B cell (primary cell): ENCODE measurements around the gene NODAL. TPM values are rescaled to one million over a fixed set of nuclear protein-coding genes. Genes with fewer than 3 reads are reported as not detected.

Source experiments
- ATAC-seq: fragments of 200-7000 bp; cut with Tn5 transposase; one replicate; pipeline ENCODE4 v1.10.0; 2021; ENCODE audit warnings: low read depth, mild to moderate bottlenecking, moderate number of reproducible peaks, moderate library complexity
- CTCF ChIA-PET: fragments of 350-600 bp; sonication (Branson Sonifier 250); formaldehyde crosslinking; loops from one replicate; lab custom pipeline; 2021; ENCODE audit warnings: antibody characterized with exemption, inconsistent platforms; lab: Charles Lee
- POLR2A ChIA-PET: fragments of 350-600 bp; sonication (Branson Sonifier 250); formaldehyde crosslinking; loops from one replicate; lab custom pipeline; 2021; ENCODE audit warnings: antibody characterized with exemption; lab: Charles Lee
- DNase-seq: peaks from one replicate; pipeline ENCODE4 v3.0.0; 2013
- H2AFZ ChIP-seq: 2 replicates; pipeline ENCODE4 v1.6.1; 2012; ENCODE audit warnings: mild to moderate bottlenecking, low read depth, low read length; ENCODE audit not compliant: insufficient read depth, poor library complexity, severe bottlenecking
- H3K27ac ChIP-seq, 2 donors: 1 replicate in 1 of 2; 2 replicates in 1 of 2; pipeline ENCODE4 v1.5.1; 2012 to 2013; ENCODE audit warnings: low read length in 2 of 2, mild to moderate bottlenecking in 2 of 2, moderate library complexity in 1 of 2
- H3K27me3 ChIP-seq, 4 experiments: fragments of 200-600 bp in 1 of 4; sonication (generic) in 1 of 4; replicated peaks in 1 of 4; 1 replicate in 2 of 4; 2 replicates in 2 of 4; pipeline versions ENCODE4 v1.6.1 to v1.7.0; 2013 to 2016; ENCODE audit warnings: low read length in 3 of 4, mild to moderate bottlenecking in 2 of 4, mixed read lengths in 1 of 4, moderate library complexity in 1 of 4; ENCODE audit not compliant: insufficient read depth in 4 of 4, control insufficient read depth in 3 of 4; ENCODE audit errors: control extremely low read depth in 1 of 4
- H3K36me3 ChIP-seq, 2 experiments: replicated peaks in 1 of 2; 1 replicate in 1 of 2; 2 replicates in 1 of 2; pipeline versions ENCODE4 v1.6.1 to v1.7.1; 2013; ENCODE audit warnings: low read length in 1 of 2; ENCODE audit not compliant: insufficient read depth in 2 of 2, control insufficient read depth in 1 of 2; ENCODE audit errors: control extremely low read depth in 1 of 2, extremely low read depth in 1 of 2
- H3K4me1 ChIP-seq, 2 donors: fragments of 200-600 bp in 1 of 2; sonication (generic) in 1 of 2; 1 replicate in 1 of 2; 2 replicates in 1 of 2; pipeline versions ENCODE4 v1.5.1 to v1.6.1; 2013 to 2017; ENCODE audit warnings: low read length in 2 of 2; ENCODE audit not compliant: control insufficient read depth in 2 of 2, insufficient read depth in 2 of 2
- H3K4me2 ChIP-seq: replicated peaks from 2 replicates; pipeline ENCODE3; 2012; ENCODE audit warnings: mild to moderate bottlenecking, low read depth, low read length; ENCODE audit not compliant: poor library complexity, severe bottlenecking
- H3K4me3 ChIP-seq, 5 experiments: fragments of 200-600 bp in 1 of 5; sonication (generic) in 1 of 5; 1 replicate in 3 of 5; 2 replicates in 2 of 5; pipeline versions ENCODE4 v1.5.1 to v1.7.0; 2011 to 2016; ENCODE audit warnings: low read length in 4 of 5, mild to moderate bottlenecking in 4 of 5, low read depth in 2 of 5, control low read depth in 1 of 5, moderate library complexity in 1 of 5; ENCODE audit not compliant: insufficient read depth in 1 of 5; ENCODE audit errors: control extremely low read depth in 1 of 5, extremely low read depth in 1 of 5
- H3K79me2 ChIP-seq: fragments of 200-600 bp; sonication (generic); one replicate; pipeline ENCODE4 v1.6.0; 2016; ENCODE audit warnings: low read length; ENCODE audit not compliant: control insufficient read depth, insufficient read depth
- H3K9ac ChIP-seq: fragments of 200-600 bp; sonication (generic); 2 replicates; pipeline ENCODE4 v1.6.1; 2017; ENCODE audit warnings: mild to moderate bottlenecking, low read length, moderate library complexity
- H3K9me3 ChIP-seq, 3 donors: one replicate each; pipeline versions ENCODE4 v1.6.1 to v1.7.1; 2013; ENCODE audit warnings: low read length in 2 of 3; ENCODE audit not compliant: control insufficient read depth in 2 of 3, insufficient read depth in 1 of 3; ENCODE audit errors: control extremely low read depth in 1 of 3
- H4K20me1 ChIP-seq: 2 replicates; pipeline ENCODE4 v1.6.0; 2012; ENCODE audit warnings: mild to moderate bottlenecking, low read length; ENCODE audit not compliant: insufficient read depth, control insufficient read depth, poor library complexity, severe bottlenecking
- H3K27ac Mint-ChIP-seq: one replicate; pipeline ENCODE4 v1.8.0; 2021; ENCODE audit warnings: mixed read lengths
- H3K27me3 Mint-ChIP-seq: one replicate; pipeline ENCODE4 v1.8.0; 2021; ENCODE audit warnings: mixed read lengths
- H3K4me1 Mint-ChIP-seq: one replicate; pipeline ENCODE4 v1.8.0; 2021; ENCODE audit warnings: mixed read lengths
- H3K4me3 Mint-ChIP-seq: one replicate; pipeline ENCODE4 v1.8.0; 2021; ENCODE audit warnings: mixed read lengths
- H3K9me3 Mint-ChIP-seq: one replicate; pipeline ENCODE4 v1.8.0; 2022; ENCODE audit warnings: mixed read lengths; ENCODE audit not compliant: insufficient read depth
- EZH2 ChIP-seq: IDR thresholded peaks from 2 replicates; pipeline ENCODE4 v1.6.1; 2012; ENCODE audit warnings: borderline replicate concordance, low read depth, mild to moderate bottlenecking, moderate library complexity, low read length; ENCODE audit not compliant: insufficient read depth, poor library complexity, severe bottlenecking
- WGBS: methylation state at CpG from one replicate; pipeline ENCODE4 v1.1.5; 2013; ENCODE audit warnings: missing lambda C conversion rate; ENCODE audit not compliant: insufficient coverage; 5-methylcytosine and 5-hydroxymethylcytosine counted together
- intact Hi-C: fragments of 100-400 bp; cut with micrococcal nuclease; formaldehyde crosslinking; loops from one replicate; pipeline ENCODE4 v1.10.0; 2022
- polyA plus RNA-seq: library from polyadenylated mRNA; depleted of rRNA; stranded (reverse); fragments of >200 nt; gene quantifications from 2 replicates; pipeline ENCODE4 v1.2.3, GENCODE V29; 2012
- total RNA-seq, 2 donors: library from RNA; stranded (reverse); fragments of 120-200 nt in 1 of 2; gene quantifications; 1 replicate in 1 of 2; 2 replicates in 1 of 2; pipeline versions ENCODE4 v1.2.3 to v1.2.4, GENCODE V29; 2013 to 2022
- TF ChIP-seq, protein P1 (sequence below): fragments of 200-600 bp; IDR thresholded peaks from one replicate; pipeline ENCODE4 v1.8.0; 2022; ENCODE audit warnings: antibody characterized with exemption, mild to moderate bottlenecking

Gene NODAL
- total and polyA plus RNA-seq, 2 donors (not counting 1 experiment from before 2014, with no cell fraction given) = 0.06 TPM; not detected in 1

DNA sequence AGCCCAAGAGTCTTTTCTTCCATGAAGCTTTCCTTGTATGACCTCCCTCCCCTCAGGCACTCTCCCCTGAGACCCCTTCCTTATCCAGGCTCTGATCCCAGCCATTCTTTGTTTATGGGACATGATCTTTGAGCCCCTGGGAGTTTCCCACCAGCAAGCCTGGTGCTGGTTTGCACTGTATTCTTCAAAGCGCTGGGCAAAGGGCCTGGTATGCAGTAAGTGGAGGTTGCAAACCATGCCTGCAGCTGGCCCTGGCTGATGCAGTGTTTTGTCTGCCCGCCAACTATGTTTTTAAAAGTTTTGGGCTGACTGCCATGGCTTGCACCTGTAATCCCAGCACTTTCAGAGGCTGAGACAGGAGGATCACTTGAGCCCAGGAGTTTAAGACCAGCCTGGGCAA, 6.8 kb upstream of the NODAL start:
- no peak overlapping the region for H3K4me3 Mint-ChIP-seq
- no peaks in the 10 kb centered on the region for H3K9me3 ChIP-seq
- H3K9me3 Mint-ChIP-seq = no peaks in the 10 kb centered on the region
- H4K20me1 ChIP-seq = no peaks in the 10 kb centered on the region
- H3K79me2 ChIP-seq = no peaks in the 10 kb centered on the region
- H3K27ac Mint-ChIP-seq = no peak overlapping the region
- H3K27ac ChIP-seq = no peak overlapping the region
- no peak for ATAC-seq
- H2AFZ ChIP-seq = no peak overlapping the region
- intact Hi-C loops = no loop called here
- POLR2A ChIA-PET = no interaction called here
- no peaks in the 10 kb centered on the region for H3K4me1 ChIP-seq
- H3K4me1 Mint-ChIP-seq = no peaks in the 10 kb centered on the region
- WGBS = 94% methylated on average over 2 of the region's 2 CpGs
- H3K36me3 ChIP-seq = no peaks in the 10 kb centered on the region
- H3K4me2 ChIP-seq = no peak overlapping the region
- H3K4me3 ChIP-seq = no peak overlapping the region
- CTCF ChIA-PET = no interaction called here
- no peak for DNase-seq
- peaks cover 0 to 8% (median 1%) of the 10 kb centered on the region in 4 experiments for H3K27me3 ChIP-seq
- TF ChIP-seq, protein P1, sequence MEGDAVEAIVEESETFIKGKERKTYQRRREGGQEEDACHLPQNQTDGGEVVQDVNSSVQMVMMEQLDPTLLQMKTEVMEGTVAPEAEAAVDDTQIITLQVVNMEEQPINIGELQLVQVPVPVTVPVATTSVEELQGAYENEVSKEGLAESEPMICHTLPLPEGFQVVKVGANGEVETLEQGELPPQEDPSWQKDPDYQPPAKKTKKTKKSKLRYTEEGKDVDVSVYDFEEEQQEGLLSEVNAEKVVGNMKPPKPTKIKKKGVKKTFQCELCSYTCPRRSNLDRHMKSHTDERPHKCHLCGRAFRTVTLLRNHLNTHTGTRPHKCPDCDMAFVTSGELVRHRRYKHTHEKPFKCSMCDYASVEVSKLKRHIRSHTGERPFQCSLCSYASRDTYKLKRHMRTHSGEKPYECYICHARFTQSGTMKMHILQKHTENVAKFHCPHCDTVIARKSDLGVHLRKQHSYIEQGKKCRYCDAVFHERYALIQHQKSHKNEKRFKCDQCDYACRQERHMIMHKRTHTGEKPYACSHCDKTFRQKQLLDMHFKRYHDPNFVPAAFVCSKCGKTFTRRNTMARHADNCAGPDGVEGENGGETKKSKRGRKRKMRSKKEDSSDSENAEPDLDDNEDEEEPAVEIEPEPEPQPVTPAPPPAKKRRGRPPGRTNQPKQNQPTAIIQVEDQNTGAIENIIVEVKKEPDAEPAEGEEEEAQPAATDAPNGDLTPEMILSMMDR = no peak
- no peak for TF ChIP-seq EZH2
- no peak overlapping the region for H3K9ac ChIP-seq
- peaks cover 11% of the 10 kb centered on the region for H3K27me3 Mint-ChIP-seq

DNA sequence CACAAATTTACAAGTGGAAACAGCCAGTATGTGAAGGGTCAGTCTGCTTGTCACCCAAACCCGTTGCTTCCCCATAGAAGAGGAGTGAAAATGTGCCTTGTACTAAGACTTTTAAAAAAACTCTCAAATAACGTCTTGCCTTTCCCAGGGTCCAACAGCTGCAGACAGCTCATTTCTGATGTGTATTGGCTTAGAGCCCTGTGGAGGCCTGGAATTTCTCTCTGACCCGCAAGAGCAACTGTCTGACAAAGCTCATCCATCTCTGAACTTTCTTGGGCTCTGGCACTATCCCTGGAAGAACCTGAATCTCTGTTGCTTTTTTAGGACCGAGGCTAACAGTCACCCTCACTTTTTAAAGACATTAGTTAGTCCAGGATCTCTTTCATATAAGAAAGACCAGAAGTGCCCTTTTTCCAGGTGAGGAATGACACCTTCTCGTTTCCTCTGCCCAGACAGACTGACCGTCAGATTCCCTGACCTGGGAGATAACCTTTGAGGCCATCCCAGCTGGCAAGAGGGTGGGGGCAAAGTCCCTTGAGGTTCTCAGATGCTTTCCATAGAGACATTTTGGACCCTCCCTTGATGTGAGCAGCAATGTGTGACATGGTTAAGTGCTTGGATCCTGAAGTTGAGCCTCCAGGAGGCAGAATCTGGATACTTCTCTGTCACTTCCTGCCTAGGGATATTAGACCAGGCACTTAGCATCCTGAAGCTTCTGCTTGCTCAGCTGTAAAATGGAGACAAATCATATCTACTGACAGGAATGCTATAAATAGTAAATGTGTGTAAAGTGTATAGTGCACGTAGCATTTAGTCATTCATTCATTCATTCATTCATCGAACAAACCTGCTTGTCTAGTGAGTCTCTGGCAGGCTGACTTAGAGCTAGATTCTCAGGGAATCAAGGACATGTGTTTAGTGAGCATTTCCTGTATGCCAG, 4.5 kb upstream of the NODAL start:
- Histone ChIP-seq H3K36me3 (no peaks in the 10 kb centered on the region), H3K4me2 (no peak overlapping the region)
- POLR2A ChIA-PET = no interaction called here

More for the DNA sequence above, 4.5 kb upstream of the NODAL start:
- peaks cover 21% of the 10 kb centered on the region for H3K27me3 Mint-ChIP-seq
- CTCF ChIA-PET = interaction anchor here (1.6 kb wide), 2 partner anchors 16 to 82 kb away, joined by 4 to 5 read pairs; no protein-coding TSS in a partner anchor
- peaks cover 11% of the 10 kb centered on the region in 2 donors for H3K4me1 ChIP-seq
- peaks cover 5% of the 10 kb centered on the region for H3K4me1 Mint-ChIP-seq
- H3K9me3 Mint-ChIP-seq = no peaks in the 10 kb centered on the region
- no peak overlapping the region for H3K27ac Mint-ChIP-seq
- TF ChIP-seq EZH2 = no peak
- TF ChIP-seq, protein P1 = no peak
- H3K27me3 ChIP-seq = peaks cover 0 to 30% (median 6%) of the 10 kb centered on the region in 4 experiments
- H3K4me3 Mint-ChIP-seq = no peak overlapping the region
- H3K9ac ChIP-seq = no peak overlapping the region
- WGBS = 86% methylated on average over 5 of the region's 8 CpGs
- H3K4me3 ChIP-seq = no peak overlapping the region
- DNase-seq (no peak), ATAC-seq (no peak)
- no peaks in the 10 kb centered on the region for H4K20me1 ChIP-seq
- H2AFZ ChIP-seq = no peak overlapping the region
- no peaks in the 10 kb centered on the region for H3K79me2 ChIP-seq
- intact Hi-C loops = no loop called here
- H3K27ac ChIP-seq = no peak overlapping the region
- H3K9me3 ChIP-seq = peaks cover 0 to under 1% (median 0%) of the 10 kb centered on the region in 3 donors
